Caco-2 (cell line): ENCODE measurements around the gene GOSR2. TPM values are rescaled to one million over a fixed set of nuclear protein-coding genes. Genes with fewer than 3 reads are reported as not detected.

Experiments used
- BruUV-seq: library from RNA; stranded (reverse); fragments of 400-500 nt; replicated peaks from 2 replicates; lab custom pipeline; 2021; lab: Mats Ljungman, UMichigan
- CTCF ChIA-PET: fragments of 300-600 bp; sonication (Branson Sonifier 250); formaldehyde crosslinking; loops from one replicate; lab custom pipeline; 2022; ENCODE audit warnings: antibody characterized with exemption; lab: Charles Lee
- POLR2A ChIA-PET: fragments of 300-600 bp; sonication (Branson Sonifier 250); formaldehyde crosslinking; loops from one replicate; lab custom pipeline; 2022; ENCODE audit warnings: antibody characterized with exemption; lab: Charles Lee
- DNase-seq, 2 experiments: peaks; one replicate each; pipeline versions ENCODE4 v3.0.0 to v3.0.0-alpha.2; 2020 to 2022
- H3K27me3 ChIP-seq: replicated peaks from 2 replicates; pipeline ENCODE4 v1.6.0; 2011; ENCODE audit warnings: low read length; ENCODE audit not compliant: control insufficient read depth, insufficient read depth
- H3K36me3 ChIP-seq: 2 replicates; pipeline ENCODE4 v1.5.1; 2011; ENCODE audit warnings: low read length; ENCODE audit not compliant: control insufficient read depth, insufficient read depth
- H3K4me1 ChIP-seq: fragments of 250-450 bp; sonication (Bioruptor Pico); 2 replicates; pipeline ENCODE4 v1.5.1; 2020; ENCODE audit warnings: mild to moderate bottlenecking
- H3K4me3 ChIP-seq: 2 replicates; pipeline ENCODE4 v1.5.1; 2011; ENCODE audit warnings: low read depth, mild to moderate bottlenecking, control low read depth, low read length
- H3K9me3 ChIP-seq: fragments of 250-450 bp; sonication (Bioruptor Pico); 2 replicates; pipeline ENCODE4 v1.5.1; 2020; ENCODE audit warnings: mild to moderate bottlenecking, moderate library complexity
- H3K27ac Mint-ChIP-seq: one replicate; pipeline ENCODE4 v1.8.0; 2022; ENCODE audit warnings: mixed read lengths; ENCODE audit not compliant: unreplicated experiment
- H3K27me3 Mint-ChIP-seq: one replicate; pipeline ENCODE4 v1.8.0; 2022; ENCODE audit warnings: mixed read lengths; ENCODE audit not compliant: insufficient read depth, unreplicated experiment
- H3K36me3 Mint-ChIP-seq: one replicate; pipeline ENCODE4 v1.8.0; 2022; ENCODE audit warnings: mild to moderate bottlenecking, mixed read lengths; ENCODE audit not compliant: insufficient read depth, unreplicated experiment
- H3K4me1 Mint-ChIP-seq: one replicate; pipeline ENCODE4 v1.8.0; 2022; ENCODE audit warnings: low read depth, mixed read lengths; ENCODE audit not compliant: unreplicated experiment
- H3K4me3 Mint-ChIP-seq: one replicate; pipeline ENCODE4 v1.8.0; 2022; ENCODE audit warnings: mild to moderate bottlenecking, moderate library complexity, mixed read lengths; ENCODE audit not compliant: unreplicated experiment
- H3K9me3 Mint-ChIP-seq: one replicate; pipeline ENCODE4 v1.8.0; 2022; ENCODE audit warnings: mixed read lengths; ENCODE audit not compliant: unreplicated experiment
- CTCF ChIP-seq, 2 experiments: fragments of 200-600 bp in 1 of 2; IDR thresholded peaks; 1 replicate in 1 of 2; 2 replicates in 1 of 2; pipeline versions ENCODE4 v1.5.1 to v1.8.0; 2011 to 2022; ENCODE audit warnings: antibody characterized with exemption in 1 of 2, control low read depth in 1 of 2, inconsistent platforms in 1 of 2, low read depth in 1 of 2, low read length in 1 of 2, mild to moderate bottlenecking in 1 of 2, moderate library complexity in 1 of 2; ENCODE audit not compliant: insufficient read depth in 1 of 2, severe bottlenecking in 1 of 2, unreplicated experiment in 1 of 2
- intact Hi-C: fragments of 100-400 bp; cut with micrococcal nuclease; formaldehyde crosslinking; loops from one replicate; pipeline ENCODE4 v1.10.0; 2022; ENCODE audit not compliant: unreplicated experiment
- total RNA-seq: library from RNA; stranded (reverse); gene quantifications from 2 replicates; pipeline ENCODE4 v1.2.3, GENCODE V29; 2022

Gene GOSR2
- total RNA-seq, 1 experiment from 2014 or later = 84.0 TPM

- Mint-ChIP-seq H3K27me3 (no peaks in the 10 kb centered on the region), H3K36me3 (no peaks in the 10 kb centered on the region), H3K27ac (no peak overlapping the region), H3K4me3 (no peak overlapping the region), H3K4me1 (no peaks in the 10 kb centered on the region), H3K9me3 (no peaks in the 10 kb centered on the region)
- Histone ChIP-seq H3K27me3 (no peaks in the 10 kb centered on the region), H3K4me1 (no peaks in the 10 kb centered on the region), H3K4me3 (no peak overlapping the region), H3K36me3 (no peaks in the 10 kb centered on the region), H3K9me3 (no peaks in the 10 kb centered on the region)
- no peak for DNase-seq
- ChIA-PET CTCF (no interaction called here), POLR2A (no interaction called here)
- no TSS peak for BruUV-seq
- intact Hi-C loops = no loop called here
- TF ChIP-seq CTCF (IDR thresholded peaks at IDR 0.05; ENCODE audit: insufficient read depth in 1 of 2, low read depth in 1 of 2, low read length in 1 of 2, severe bottlenecking in 1 of 2, unreplicated experiment in 1 of 2) = no peak
These were observed 14.8 kb upstream of the GOSR2 start for GRCh38 chr17:46908068-46908737.

DNA sequence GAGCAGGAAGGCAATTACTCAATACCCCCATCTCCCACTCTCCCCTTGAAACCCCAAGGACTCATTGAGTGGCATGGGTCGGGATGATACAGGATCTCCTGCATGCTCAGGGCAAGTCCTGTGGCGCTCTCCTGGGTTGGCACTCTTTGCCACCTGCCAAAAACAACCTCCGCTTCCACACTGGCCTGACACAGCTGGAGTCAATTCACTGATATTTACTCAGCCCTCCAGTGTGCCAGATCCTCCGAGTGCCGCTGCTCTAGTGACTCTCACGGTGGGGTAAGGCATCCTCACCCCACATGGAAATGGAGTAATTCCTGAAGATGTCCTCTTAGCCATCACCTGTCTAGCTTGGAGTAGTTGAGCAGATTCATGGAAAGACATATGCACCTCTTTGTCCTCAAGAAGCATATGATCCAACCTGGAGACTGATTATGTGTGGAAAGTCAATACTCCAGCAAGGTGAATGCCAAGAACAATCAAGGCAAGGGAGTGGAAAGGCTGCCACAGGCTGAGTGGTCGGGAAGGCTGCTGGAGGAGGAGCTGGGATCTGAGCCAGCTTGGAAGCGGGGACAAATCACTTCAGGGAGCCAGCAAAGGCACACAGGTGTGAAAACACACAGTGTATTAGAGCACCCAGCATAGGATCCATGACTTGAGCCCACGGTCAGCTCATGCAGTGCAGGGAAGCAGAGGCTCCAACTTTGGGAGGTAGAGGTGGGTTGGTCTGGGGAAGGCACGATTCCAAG is 12.6 kb upstream of the GOSR2 start:
- ChIA-PET CTCF (no interaction called here), POLR2A (no interaction called here)
- H3K27me3 Mint-ChIP-seq = peaks cover 3% of the 10 kb centered on the region
- H3K27ac Mint-ChIP-seq = no peak overlapping the region
- intact Hi-C loops = no loop called here
- TF ChIP-seq CTCF (IDR thresholded peaks at IDR 0.05; ENCODE audit: insufficient read depth in 1 of 2, low read depth in 1 of 2, low read length in 1 of 2, severe bottlenecking in 1 of 2, unreplicated experiment in 1 of 2) = no peak
- H3K4me3 Mint-ChIP-seq = no peak overlapping the region
- Histone ChIP-seq H3K36me3 (no peaks in the 10 kb centered on the region), H3K27me3 (no peaks in the 10 kb centered on the region), H3K4me3 (no peak overlapping the region), H3K9me3 (no peaks in the 10 kb centered on the region), H3K4me1 (no peaks in the 10 kb centered on the region)
- H3K9me3 Mint-ChIP-seq = no peaks in the 10 kb centered on the region
- no peaks in the 10 kb centered on the region for H3K4me1 Mint-ChIP-seq
- DNase-seq = no peak
- H3K36me3 Mint-ChIP-seq = no peaks in the 10 kb centered on the region
- BruUV-seq = no TSS peak

DNA sequence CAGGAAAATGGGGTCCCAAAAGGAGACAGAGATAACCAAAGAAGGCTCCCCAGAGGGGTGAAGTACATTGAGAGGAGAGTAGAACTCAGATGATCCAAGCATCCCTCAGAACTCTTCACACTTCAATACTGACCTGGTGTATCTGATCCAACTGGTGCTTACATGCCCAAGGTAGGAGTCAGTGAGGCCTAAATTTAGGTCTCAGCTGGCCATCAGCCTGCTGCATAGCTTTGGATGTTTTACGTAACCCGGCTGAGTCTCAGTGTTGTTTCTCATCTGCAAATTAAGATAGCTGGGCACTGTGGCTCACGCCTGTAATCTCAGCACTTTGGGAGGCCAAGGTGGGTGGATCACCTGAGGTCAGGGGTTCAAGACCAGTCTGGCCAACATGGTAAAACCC is 11.6 kb upstream of the GOSR2 start:
- no peaks in the 10 kb centered on the region for H3K4me1 ChIP-seq
- no peak overlapping the region for H3K27ac Mint-ChIP-seq
- peaks cover 3% of the 10 kb centered on the region for H3K27me3 Mint-ChIP-seq
- intact Hi-C loops = no loop called here
- POLR2A ChIA-PET = no interaction called here
- no peaks in the 10 kb centered on the region for H3K36me3 ChIP-seq
- H3K9me3 Mint-ChIP-seq = no peaks in the 10 kb centered on the region
- H3K27me3 ChIP-seq = no peaks in the 10 kb centered on the region
- CTCF ChIA-PET = no interaction called here
- H3K4me3 Mint-ChIP-seq = no peak overlapping the region
- no peak for TF ChIP-seq CTCF (IDR thresholded peaks at IDR 0.05; ENCODE audit: insufficient read depth in 1 of 2, low read depth in 1 of 2, low read length in 1 of 2, severe bottlenecking in 1 of 2, unreplicated experiment in 1 of 2)
- no peak overlapping the region for H3K4me3 ChIP-seq
- no peaks in the 10 kb centered on the region for H3K36me3 Mint-ChIP-seq
- no TSS peak for BruUV-seq
- no peaks in the 10 kb centered on the region for H3K4me1 Mint-ChIP-seq
- no peaks in the 10 kb centered on the region for H3K9me3 ChIP-seq
- no peak for DNase-seq
